HG03280 (cell line): ENCODE results near the gene SLC66A2.

Experiments
- ATAC-seq: cut with Tn5 transposase; IDR thresholded peaks from one replicate; pipeline ENCODE4 v1.9.1; 2021; ENCODE audit warnings: mild to moderate bottlenecking, moderate library complexity; ENCODE audit not compliant: unreplicated experiment

Gene SLC66A2

GRCh38 chr18:79904357-79905147, 46.9 kb downstream of the SLC66A2 start:
- ATAC-seq, result no peak

- ATAC-seq, result no peak
These were observed 47.6 kb downstream of the SLC66A2 start for GRCh38 chr18:79903787-79904356.

- no peak for ATAC-seq
These were observed 48.3 kb downstream of the SLC66A2 start for GRCh38 chr18:79903071-79903635.

- no peak for ATAC-seq
These were observed 48.8 kb downstream of the SLC66A2 start for GRCh38 chr18:79902640-79903039.

- no peak for ATAC-seq
These were observed 49.4 kb downstream of the SLC66A2 start for GRCh38 chr18:79902075-79902474.

GRCh38 chr18:79901665-79902064, 49.8 kb downstream of the SLC66A2 start:
- ATAC-seq, result no peak

GRCh38 chr18:79900610-79901570, 50.6 kb downstream of the SLC66A2 start:
- no peak for ATAC-seq

GRCh38 chr18:79899609-79900445, 51.6 kb downstream of the SLC66A2 start:
- no peak for ATAC-seq

- no peak for ATAC-seq
These were observed 52.4 kb downstream of the SLC66A2 start for GRCh38 chr18:79898952-79899608.

GRCh38 chr18:79897940-79898625, 53.4 kb downstream of the SLC66A2 start:
- no peak for ATAC-seq

- no peak for ATAC-seq
These were observed 54.7 kb downstream of the SLC66A2 start for GRCh38 chr18:79896738-79897137.

GRCh38 chr18:79890674-79891073, 60.8 kb downstream of the SLC66A2 start:
- no peak for ATAC-seq

GRCh38 chr18:79889569-79889968, 61.9 kb downstream of the SLC66A2 start:
- ATAC-seq, result no peak

- ATAC-seq, result no peak
These were observed 63.4 kb downstream of the SLC66A2 start for GRCh38 chr18:79888016-79888415.

- ATAC-seq, result no peak
These were observed 64.1 kb downstream of the SLC66A2 start for GRCh38 chr18:79887181-79888000.

GRCh38 chr18:79884963-79885728, 66.3 kb downstream of the SLC66A2 start:
- no peak for ATAC-seq

- ATAC-seq, result no peak
These were observed 67.0 kb downstream of the SLC66A2 start for GRCh38 chr18:79884294-79884962.
